Measurements from ENCODE around the gene BCORL1.

The BCORL1 gene

GRCh38 chrX:129982300-129983251, at the start of gene BCORL1:
BCORL1 (plus strand) TSS chrX:129982635; CDS start chrX:130005232, 22,597 bp downstream.
- Mint-ChIP-seq H3K4me3 (no peak within 1 kb of the TSS), H3K9me3 (no peaks in the 10 kb centered on the region), H3K4me1 (peaks cover 31% of the 10 kb centered on the region), H3K36me3 (no peaks in the 10 kb centered on the region), H3K27me3 (no peaks in the 10 kb centered on the region), H3K27ac (peak within 1 kb of the TSS; percentile 80)
- ATAC-seq = peak; percentile 92

DNA sequence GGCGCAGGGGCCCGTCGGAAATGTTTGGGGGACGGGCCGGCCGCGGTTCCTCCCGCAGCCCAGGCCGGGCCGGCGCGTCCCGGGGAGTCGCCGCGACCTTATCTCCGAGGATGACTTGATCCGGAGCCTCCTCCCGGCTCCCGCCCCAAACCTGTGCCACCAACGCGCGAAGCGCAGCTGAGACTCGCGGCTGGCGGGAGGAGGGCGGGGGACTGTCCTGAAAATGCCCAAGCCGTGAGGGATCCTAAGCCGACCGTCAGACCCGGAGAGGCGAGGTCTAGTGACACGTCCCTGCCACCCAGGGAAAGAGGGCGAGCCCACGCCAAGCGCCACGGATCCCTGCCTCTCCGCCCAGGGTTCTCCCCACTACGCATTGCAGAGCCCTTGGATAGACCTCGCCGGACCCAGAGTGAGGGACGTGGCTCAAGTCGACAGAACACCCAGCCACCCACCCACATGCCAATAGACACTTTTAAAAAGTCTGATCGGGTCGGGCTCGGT, 49.6 kb upstream of the BCORL1 start:
- no peaks in the 10 kb centered on the region for H3K27me3 Mint-ChIP-seq
- peak overlapping the region; percentile 80 for H3K4me3 Mint-ChIP-seq
- H3K9me3 Mint-ChIP-seq = no peaks in the 10 kb centered on the region
- H3K27ac Mint-ChIP-seq = peak overlapping the region; percentile 44
- peaks cover 12% of the 10 kb centered on the region for H3K4me1 Mint-ChIP-seq
- peaks cover 5% of the 10 kb centered on the region for H3K36me3 Mint-ChIP-seq
- ATAC-seq = peak; percentile 1

- H3K27me3 Mint-ChIP-seq = no peaks in the 10 kb centered on the region
- H3K36me3 Mint-ChIP-seq = peaks cover 5% of the 10 kb centered on the region
- H3K9me3 Mint-ChIP-seq = no peaks in the 10 kb centered on the region
- H3K4me3 Mint-ChIP-seq = peak overlapping the region; percentile 78
- ATAC-seq = no peak
- H3K27ac Mint-ChIP-seq = no peak overlapping the region
- peaks cover 12% of the 10 kb centered on the region for H3K4me1 Mint-ChIP-seq
These were observed 48.7 kb upstream of the BCORL1 start for GRCh38 chrX:129933700-129934099.

DNA sequence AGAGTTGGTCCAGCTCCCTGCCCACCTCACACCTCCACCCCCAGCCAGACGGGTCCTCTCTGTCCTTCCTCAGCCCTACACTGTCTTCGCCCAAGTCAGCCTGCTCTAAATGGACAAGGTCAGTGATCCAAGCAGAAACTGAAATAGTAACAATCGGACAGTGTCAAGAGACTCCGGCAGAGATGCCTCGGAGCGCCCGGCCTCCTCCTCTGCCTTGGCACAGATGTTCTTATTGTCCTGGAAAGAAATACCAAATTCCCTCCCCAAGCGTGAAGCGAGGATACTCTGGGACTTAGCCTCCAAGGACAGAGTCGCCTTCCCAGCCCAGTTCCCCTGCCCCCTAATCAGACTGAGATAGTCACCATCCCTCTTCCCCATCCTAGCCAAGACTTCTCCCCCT, 48.0 kb upstream of the BCORL1 start:
- no peak overlapping the region for H3K4me3 Mint-ChIP-seq
- no peaks in the 10 kb centered on the region for H3K27me3 Mint-ChIP-seq
- no peaks in the 10 kb centered on the region for H3K9me3 Mint-ChIP-seq
- peaks cover 12% of the 10 kb centered on the region for H3K4me1 Mint-ChIP-seq
- H3K36me3 Mint-ChIP-seq = peaks cover under 1% of the 10 kb centered on the region
- no peak for ATAC-seq
- no peak overlapping the region for H3K27ac Mint-ChIP-seq

DNA sequence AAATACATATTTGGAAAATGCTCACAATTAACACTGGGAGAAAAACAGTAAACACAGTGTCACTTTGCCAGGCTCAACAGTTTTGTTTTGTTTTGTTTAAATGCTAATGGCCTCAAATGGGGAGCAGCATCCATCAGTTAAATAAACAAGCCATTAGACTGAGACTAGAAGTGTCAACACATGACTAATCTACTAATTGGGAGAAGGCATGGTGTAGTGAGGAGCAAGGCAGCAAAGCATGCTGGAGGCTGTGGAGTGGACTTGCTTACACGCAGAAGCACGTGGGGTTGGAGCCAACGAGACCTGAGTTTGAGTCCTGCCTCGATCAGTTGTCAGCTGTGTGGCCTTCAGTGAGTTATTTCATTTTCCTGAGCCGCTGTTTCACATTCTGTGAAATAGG, 47.5 kb upstream of the BCORL1 start:
- H3K27me3 Mint-ChIP-seq = no peaks in the 10 kb centered on the region
- H3K4me3 Mint-ChIP-seq = no peak overlapping the region
- peaks cover 12% of the 10 kb centered on the region for H3K4me1 Mint-ChIP-seq
- H3K9me3 Mint-ChIP-seq = no peaks in the 10 kb centered on the region
- no peaks in the 10 kb centered on the region for H3K36me3 Mint-ChIP-seq
- no peak overlapping the region for H3K27ac Mint-ChIP-seq
- no peak for ATAC-seq

GRCh38 chrX:129938081-129938480, 44.4 kb upstream of the BCORL1 start:
- Mint-ChIP-seq H3K4me1 (peaks cover 7% of the 10 kb centered on the region), H3K9me3 (no peaks in the 10 kb centered on the region), H3K27ac (no peak overlapping the region), H3K4me3 (no peak overlapping the region), H3K27me3 (no peaks in the 10 kb centered on the region), H3K36me3 (no peaks in the 10 kb centered on the region)
- no peak for ATAC-seq

DNA sequence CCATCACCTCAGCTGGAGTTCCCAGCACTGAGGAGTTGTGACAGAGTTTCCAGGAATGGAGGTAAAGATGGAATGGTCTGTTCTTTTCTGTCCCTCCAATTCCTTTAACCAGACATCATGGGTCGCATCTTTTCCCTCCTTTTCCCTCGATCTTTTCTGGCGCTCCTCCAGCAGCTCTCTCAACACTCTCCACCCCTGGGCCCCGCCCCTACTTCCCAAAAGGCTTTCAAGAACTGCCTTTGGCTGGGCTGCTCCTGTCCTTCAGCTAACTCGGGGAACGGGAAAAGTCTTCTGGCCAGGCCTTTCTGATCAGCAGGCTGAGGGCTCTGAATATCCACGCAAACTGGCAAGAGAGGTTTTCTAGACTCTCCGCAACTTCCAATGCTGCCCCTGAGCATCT, 42.4 kb upstream of the BCORL1 start:
- Mint-ChIP-seq H3K4me1 (peaks cover 7% of the 10 kb centered on the region), H3K27ac (no peak overlapping the region), H3K36me3 (no peaks in the 10 kb centered on the region), H3K9me3 (no peaks in the 10 kb centered on the region), H3K4me3 (no peak overlapping the region), H3K27me3 (no peaks in the 10 kb centered on the region)
- no peak for ATAC-seq

- Mint-ChIP-seq H3K9me3 (no peaks in the 10 kb centered on the region), H3K36me3 (no peaks in the 10 kb centered on the region), H3K4me3 (no peak overlapping the region), H3K27ac (no peak overlapping the region), H3K4me1 (peaks cover 7% of the 10 kb centered on the region), H3K27me3 (no peaks in the 10 kb centered on the region)
- ATAC-seq = no peak
These were observed 41.7 kb upstream of the BCORL1 start for GRCh38 chrX:129940721-129941120.

GRCh38 chrX:129945131-129945530, 37.3 kb upstream of the BCORL1 start:
- H3K4me3 Mint-ChIP-seq = no peak overlapping the region
- H3K9me3 Mint-ChIP-seq = no peaks in the 10 kb centered on the region
- H3K36me3 Mint-ChIP-seq = no peaks in the 10 kb centered on the region
- H3K27ac Mint-ChIP-seq = no peak overlapping the region
- ATAC-seq = no peak
- H3K27me3 Mint-ChIP-seq = no peaks in the 10 kb centered on the region
- H3K4me1 Mint-ChIP-seq = no peaks in the 10 kb centered on the region

DNA sequence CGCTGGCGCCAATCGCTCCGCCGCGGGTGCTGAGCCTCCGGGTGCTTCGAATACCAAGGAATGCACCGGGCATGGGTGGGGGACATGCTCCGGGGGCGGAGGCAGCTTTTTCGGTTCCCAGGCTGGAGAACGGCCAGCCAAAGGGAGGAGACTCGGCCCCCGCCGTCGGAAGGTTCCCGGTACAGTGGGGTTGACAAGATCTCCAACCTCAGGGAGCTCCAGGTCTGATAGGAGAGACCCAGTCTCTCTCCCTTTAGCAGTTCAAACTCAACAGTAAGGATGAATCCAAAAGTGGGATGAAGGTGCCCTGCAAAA, 29.1 kb upstream of the BCORL1 start:
- Mint-ChIP-seq H3K27ac (peak overlapping the region; percentile 87), H3K27me3 (no peaks in the 10 kb centered on the region)

GRCh38 chrX:129953881-129954280, 28.6 kb upstream of the BCORL1 start:
- no peak overlapping the region for H3K4me3 Mint-ChIP-seq
- ATAC-seq = no peak
- no peaks in the 10 kb centered on the region for H3K9me3 Mint-ChIP-seq
- no peaks in the 10 kb centered on the region for H3K36me3 Mint-ChIP-seq
- no peaks in the 10 kb centered on the region for H3K27me3 Mint-ChIP-seq
- peaks cover 29% of the 10 kb centered on the region for H3K4me1 Mint-ChIP-seq
- H3K27ac Mint-ChIP-seq = no peak overlapping the region

More for the DNA sequence above, 29.1 kb upstream of the BCORL1 start:
- no peaks in the 10 kb centered on the region for H3K36me3 Mint-ChIP-seq
- no peaks in the 10 kb centered on the region for H3K9me3 Mint-ChIP-seq
- no peak for ATAC-seq
- peak overlapping the region; percentile 77 for H3K4me3 Mint-ChIP-seq
- H3K4me1 Mint-ChIP-seq = peaks cover 27% of the 10 kb centered on the region

DNA sequence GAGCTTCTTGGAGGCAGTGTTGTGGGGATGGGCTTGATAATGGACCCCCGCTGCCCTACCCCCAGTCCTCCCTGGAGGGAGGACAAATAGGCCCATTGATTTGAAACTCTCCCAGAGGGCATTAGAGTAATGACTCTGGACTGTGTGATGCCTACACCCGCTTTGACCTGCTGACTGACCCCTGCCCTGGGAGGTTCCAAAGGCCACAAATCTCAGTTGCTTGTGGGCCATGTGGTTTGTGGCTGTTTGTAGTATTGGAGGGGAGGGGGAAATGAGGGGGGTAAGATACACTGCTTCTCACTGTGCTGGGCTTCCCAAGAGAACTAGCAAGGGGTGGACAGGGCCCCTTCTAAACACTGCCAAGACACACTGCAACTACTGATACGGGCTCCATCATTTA, 27.6 kb upstream of the BCORL1 start:
- ATAC-seq = no peak
- H3K4me3 Mint-ChIP-seq = no peak overlapping the region
- H3K27ac Mint-ChIP-seq = no peak overlapping the region
- H3K9me3 Mint-ChIP-seq = no peaks in the 10 kb centered on the region
- H3K4me1 Mint-ChIP-seq = peaks cover 32% of the 10 kb centered on the region
- H3K36me3 Mint-ChIP-seq = no peaks in the 10 kb centered on the region
- H3K27me3 Mint-ChIP-seq = no peaks in the 10 kb centered on the region

DNA sequence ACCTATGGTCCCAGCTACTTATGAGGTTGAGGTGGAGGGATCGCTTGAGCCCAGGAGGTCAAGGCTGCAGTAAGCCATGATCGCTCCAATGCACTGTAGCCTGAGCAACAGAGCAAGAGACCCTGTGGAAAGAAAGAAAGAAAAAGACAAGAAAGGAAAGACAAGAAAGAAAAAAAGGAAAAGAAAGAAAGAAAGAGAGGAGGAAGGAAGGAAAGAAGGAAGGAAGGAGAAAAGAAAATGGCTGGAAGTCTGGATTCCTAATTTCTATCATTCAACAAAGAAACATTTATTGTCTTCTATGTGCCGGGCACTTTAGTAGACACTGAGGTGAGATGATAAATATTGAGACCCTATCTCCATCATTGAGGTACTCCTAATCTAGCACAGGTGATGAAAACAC, 26.8 kb upstream of the BCORL1 start:
- Mint-ChIP-seq H3K4me1 (peaks cover 34% of the 10 kb centered on the region), H3K36me3 (no peaks in the 10 kb centered on the region), H3K9me3 (no peaks in the 10 kb centered on the region), H3K27me3 (no peaks in the 10 kb centered on the region), H3K4me3 (no peak overlapping the region), H3K27ac (peak overlapping the region; percentile 10)
- ATAC-seq = no peak

- Mint-ChIP-seq H3K4me3 (no peak overlapping the region), H3K36me3 (no peaks in the 10 kb centered on the region), H3K27me3 (no peaks in the 10 kb centered on the region), H3K9me3 (no peaks in the 10 kb centered on the region), H3K4me1 (peaks cover 37% of the 10 kb centered on the region), H3K27ac (no peak overlapping the region)
- no peak for ATAC-seq
These were observed 26.3 kb upstream of the BCORL1 start for GRCh38 chrX:129956145-129956544.

DNA sequence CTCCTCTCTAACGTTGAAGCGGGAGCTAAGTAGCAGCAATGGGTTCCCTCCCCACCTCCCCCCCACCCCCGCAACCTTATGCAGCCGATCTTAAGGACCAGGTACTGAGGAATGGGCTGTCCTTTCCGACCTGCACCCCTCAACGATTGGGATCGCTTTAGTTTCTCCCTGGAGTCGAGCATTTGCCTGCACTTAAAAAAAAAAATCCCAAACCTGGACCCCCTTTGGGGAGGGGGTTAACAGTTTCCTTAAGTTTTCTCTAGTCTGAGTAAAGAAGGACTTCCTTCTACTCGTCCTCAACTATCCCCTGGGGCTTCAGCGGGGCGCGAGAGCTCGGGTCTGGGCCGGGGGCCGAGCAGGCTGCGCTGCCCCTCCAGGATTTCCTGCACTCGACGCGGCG, 25.7 kb upstream of the BCORL1 start:
- Mint-ChIP-seq H3K36me3 (no peaks in the 10 kb centered on the region), H3K4me1 (peaks cover 43% of the 10 kb centered on the region), H3K27ac (peak overlapping the region; percentile 80), H3K27me3 (no peaks in the 10 kb centered on the region), H3K4me3 (peak overlapping the region; percentile 68), H3K9me3 (no peaks in the 10 kb centered on the region)
- ATAC-seq = no peak
